IPS DF 6.9 (cell line): ENCODE measurements around the gene DOK5.

Experiments used
- DNase-seq: peaks from one replicate; pipeline ENCODE4 v3.0.0-alpha.2; 2013; ENCODE audit warnings: low read depth, low spot score
- H3K27ac ChIP-seq: one replicate; pipeline ENCODE4 v1.5.1; 2013; ENCODE audit warnings: low read length, control low read depth
- H3K27me3 ChIP-seq: 2 replicates; pipeline ENCODE4 v1.6.1; 2013; ENCODE audit warnings: mild to moderate bottlenecking, low read length; ENCODE audit not compliant: control insufficient read depth, insufficient read depth
- H3K36me3 ChIP-seq: 2 replicates; pipeline ENCODE4 v1.6.1; 2013; ENCODE audit warnings: low read length; ENCODE audit not compliant: control insufficient read depth, insufficient read depth
- H3K4me1 ChIP-seq: 2 replicates; pipeline ENCODE4 v1.6.1; 2013; ENCODE audit warnings: low read length; ENCODE audit not compliant: control insufficient read depth, insufficient read depth
- H3K4me3 ChIP-seq: 2 replicates; pipeline ENCODE4 v1.5.1; 2013; ENCODE audit warnings: mild to moderate bottlenecking, low read length
- H3K9me3 ChIP-seq: 2 replicates; pipeline ENCODE4 v1.6.1; 2013; ENCODE audit warnings: low read length, inconsistent platforms; ENCODE audit not compliant: control insufficient read depth, insufficient read depth
- WGBS: extraction: QIAGEN DNeasy Blood & Tissue Kit; methylation state at CpG from one replicate; pipeline ENCODE4 v1.1.7; 2013; ENCODE audit warnings: mixed read lengths, missing lambda C conversion rate; ENCODE audit not compliant: insufficient read length, insufficient coverage; 5-methylcytosine and 5-hydroxymethylcytosine counted together

DOK5 gene

GRCh38 chr20:54506643-54507042 is 31.2 kb downstream of the DOK5 start:
- Histone ChIP-seq H3K9me3 (no peaks in the 10 kb centered on the region; the same call in 1 of the 2 replicates), H3K36me3 (no peaks in the 10 kb centered on the region), H3K27ac (no peak overlapping the region), H3K4me3 (no peak overlapping the region), H3K27me3 (no peaks in the 10 kb centered on the region), H3K4me1 (0 out of 2 replicates have a peak, but pooled peaks cover 2% of the 10 kb centered on the region)
- DNase-seq, result no peak
- WGBS, result no CpG with 5 or more reads among the region's 6 CpGs

- H3K27ac ChIP-seq, result no peak overlapping the region
- no CpG with 5 or more reads among the region's 7 CpGs for WGBS
- H3K9me3 ChIP-seq, result no peaks in the 10 kb centered on the region
- no peak overlapping the region for H3K4me3 ChIP-seq
- peaks cover 4% of the 10 kb centered on the region; the same call in 1 of the 2 replicates for H3K4me1 ChIP-seq
- H3K27me3 ChIP-seq, result no peaks in the 10 kb centered on the region; the same call in 1 of the 2 replicates
- DNase-seq, result no peak
- H3K36me3 ChIP-seq, result no peaks in the 10 kb centered on the region
These were observed 35.2 kb downstream of the DOK5 start for GRCh38 chr20:54510541-54511129.

GRCh38 chr20:54512694-54513093 is 37.3 kb downstream of the DOK5 start:
- peaks cover 4% of the 10 kb centered on the region; the same call in 1 of the 2 replicates for H3K4me1 ChIP-seq
- H3K9me3 ChIP-seq, result no peaks in the 10 kb centered on the region
- no CpG with 5 or more reads among the region's 4 CpGs for WGBS
- H3K36me3 ChIP-seq, result no peaks in the 10 kb centered on the region
- H3K27me3 ChIP-seq, result no peaks in the 10 kb centered on the region; the same call in 1 of the 2 replicates
- no peak overlapping the region for H3K4me3 ChIP-seq
- no peak for DNase-seq
- no peak overlapping the region for H3K27ac ChIP-seq

- H3K27ac ChIP-seq, result no peak overlapping the region
- no peak overlapping the region for H3K4me3 ChIP-seq
- H3K9me3 ChIP-seq, result no peaks in the 10 kb centered on the region
- WGBS, result no CpG with 5 or more reads among the region's 3 CpGs
- no peaks in the 10 kb centered on the region; the same call in 1 of the 2 replicates for H3K27me3 ChIP-seq
- H3K4me1 ChIP-seq, result peaks cover 4% of the 10 kb centered on the region; the same call in 1 of the 2 replicates
- DNase-seq, result no peak
- no peaks in the 10 kb centered on the region for H3K36me3 ChIP-seq
These were observed 38.7 kb downstream of the DOK5 start for GRCh38 chr20:54514028-54514607.

- H3K36me3 ChIP-seq, result no peaks in the 10 kb centered on the region
- no peak for DNase-seq
- no peak overlapping the region for H3K27ac ChIP-seq
- H3K9me3 ChIP-seq, result no peaks in the 10 kb centered on the region
- H3K4me1 ChIP-seq, result peaks cover 2% of the 10 kb centered on the region; the same call in 1 of the 2 replicates
- no CpG with 5 or more reads among the region's 6 CpGs for WGBS
- H3K4me3 ChIP-seq, result no peak overlapping the region
- H3K27me3 ChIP-seq, result no peaks in the 10 kb centered on the region; the same call in 1 of the 2 replicates
These were observed 40.6 kb downstream of the DOK5 start for GRCh38 chr20:54515793-54516628.

GRCh38 chr20:54517241-54517975 is 42.0 kb downstream of the DOK5 start:
- Histone ChIP-seq H3K27me3 (no peaks in the 10 kb centered on the region; the same call in 1 of the 2 replicates), H3K27ac (no peak overlapping the region), H3K36me3 (no peaks in the 10 kb centered on the region), H3K9me3 (no peaks in the 10 kb centered on the region), H3K4me3 (no peak overlapping the region), H3K4me1 (peaks cover 2% of the 10 kb centered on the region; the same call in 1 of the 2 replicates)
- 100% methylated on average over 1 of the region's 4 CpGs for WGBS
- DNase-seq, result no peak

- Histone ChIP-seq H3K27ac (no peak overlapping the region), H3K27me3 (no peaks in the 10 kb centered on the region), H3K36me3 (no peaks in the 10 kb centered on the region), H3K4me1 (no peaks in the 10 kb centered on the region), H3K9me3 (no peaks in the 10 kb centered on the region), H3K4me3 (no peak overlapping the region)
- no peak for DNase-seq
- WGBS, result no CpG with 5 or more reads among the region's 3 CpGs
These were observed 49.5 kb downstream of the DOK5 start for GRCh38 chr20:54524849-54525248.

GRCh38 chr20:54525916-54526590 is 50.7 kb downstream of the DOK5 start:
- H3K27me3 ChIP-seq, result no peaks in the 10 kb centered on the region
- H3K4me3 ChIP-seq, result no peak overlapping the region
- no CpG with 5 or more reads among the region's 5 CpGs for WGBS
- no peaks in the 10 kb centered on the region for H3K36me3 ChIP-seq
- no peak for DNase-seq
- H3K4me1 ChIP-seq, result no peaks in the 10 kb centered on the region
- H3K9me3 ChIP-seq, result no peaks in the 10 kb centered on the region
- H3K27ac ChIP-seq, result no peak overlapping the region

GRCh38 chr20:54526801-54527200 is 51.4 kb downstream of the DOK5 start:
- H3K36me3 ChIP-seq, result no peaks in the 10 kb centered on the region
- H3K27ac ChIP-seq, result no peak overlapping the region
- H3K27me3 ChIP-seq, result no peaks in the 10 kb centered on the region
- H3K9me3 ChIP-seq, result no peaks in the 10 kb centered on the region
- no peaks in the 10 kb centered on the region for H3K4me1 ChIP-seq
- DNase-seq, result no peak
- no peak overlapping the region for H3K4me3 ChIP-seq
- no CpG with 5 or more reads among the region's 1 CpG for WGBS
